SK-N-SH treated with all-trans-retinoic acid at 6 μM for 48 hours (cell line): ENCODE data around the gene PTPN12.
"Not testable (repeated sequence)": the region's sequence is repeated elsewhere in the genome, so short reads cannot be mapped to it uniquely, and the experiment has no call there.

Source experiments
- ESRRG ChIP-seq: fragments of 250-450 bp; sonication (Bioruptor Pico); IDR thresholded peaks from 2 replicates; pipeline ENCODE4 v1.6.1; 2021; ENCODE audit warnings: mild to moderate bottlenecking
- GLIS3 ChIP-seq: fragments of 250-450 bp; sonication (Bioruptor Pico); IDR thresholded peaks from 2 replicates; pipeline ENCODE4 v1.5.0; 2020; ENCODE audit warnings: mild to moderate bottlenecking, moderate library complexity
- ISL1 ChIP-seq: fragments of 250-450 bp; sonication (Bioruptor Pico); IDR thresholded peaks from 2 replicates; pipeline ENCODE4 v2.1.2; 2022; ENCODE audit warnings: mild to moderate bottlenecking, moderate library complexity
- RARB ChIP-seq: fragments of 250-450 bp; sonication (Bioruptor Pico); IDR thresholded peaks from 2 replicates; pipeline ENCODE4 v1.8.0; 2021; ENCODE audit warnings: mild to moderate bottlenecking, moderate library complexity
- ZC3H10 ChIP-seq: fragments of 250-450 bp; sonication (Bioruptor Pico); IDR thresholded peaks from 2 replicates; pipeline ENCODE4 v1.5.1; 2021; ENCODE audit warnings: mild to moderate bottlenecking, moderate library complexity
- TF ChIP-seq, protein P1 (sequence below): fragments of 250-450 bp; sonication (Bioruptor Pico); IDR thresholded peaks from 2 replicates; pipeline ENCODE4 v1.8.0; 2020; ENCODE audit warnings: mild to moderate bottlenecking, moderate library complexity, borderline replicate concordance

DNA sequence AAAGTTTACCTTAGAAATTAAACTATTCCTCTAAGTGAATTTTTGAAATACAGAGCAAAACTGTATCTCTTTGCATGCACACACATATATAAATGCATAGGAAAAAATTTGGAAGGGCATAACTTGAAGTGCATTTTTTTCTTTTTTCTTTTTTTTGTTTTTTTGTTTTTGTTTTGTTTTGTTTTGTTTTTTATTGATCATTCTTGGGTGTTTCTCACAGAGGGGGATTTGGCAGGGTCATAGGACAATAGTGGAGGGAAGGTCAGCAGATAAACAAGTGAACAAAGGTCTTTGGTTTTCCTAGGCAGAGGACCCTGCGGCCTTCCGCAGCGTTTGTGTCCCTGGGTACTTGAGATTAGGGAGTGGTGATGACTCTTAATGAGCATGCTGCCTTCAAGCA is 4.4 kb upstream of the PTPN12 start:
- TF ChIP-seq ESRRG (CRISPR knock-in tag); ISL1; GLIS3 (CRISPR knock-in tag); RARB (CRISPR knock-in tag); ZC3H10: not testable (repeated sequence)
- TF ChIP-seq, protein P1, sequence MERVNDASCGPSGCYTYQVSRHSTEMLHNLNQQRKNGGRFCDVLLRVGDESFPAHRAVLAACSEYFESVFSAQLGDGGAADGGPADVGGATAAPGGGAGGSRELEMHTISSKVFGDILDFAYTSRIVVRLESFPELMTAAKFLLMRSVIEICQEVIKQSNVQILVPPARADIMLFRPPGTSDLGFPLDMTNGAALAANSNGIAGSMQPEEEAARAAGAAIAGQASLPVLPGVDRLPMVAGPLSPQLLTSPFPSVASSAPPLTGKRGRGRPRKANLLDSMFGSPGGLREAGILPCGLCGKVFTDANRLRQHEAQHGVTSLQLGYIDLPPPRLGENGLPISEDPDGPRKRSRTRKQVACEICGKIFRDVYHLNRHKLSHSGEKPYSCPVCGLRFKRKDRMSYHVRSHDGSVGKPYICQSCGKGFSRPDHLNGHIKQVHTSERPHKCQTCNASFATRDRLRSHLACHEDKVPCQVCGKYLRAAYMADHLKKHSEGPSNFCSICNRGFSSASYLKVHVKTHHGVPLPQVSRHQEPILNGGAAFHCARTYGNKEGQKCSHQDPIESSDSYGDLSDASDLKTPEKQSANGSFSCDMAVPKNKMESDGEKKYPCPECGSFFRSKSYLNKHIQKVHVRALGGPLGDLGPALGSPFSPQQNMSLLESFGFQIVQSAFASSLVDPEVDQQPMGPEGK (CRISPR knock-in tag), result not testable (repeated sequence)
